Measurements from ENCODE around the gene MIDN.

DNA sequence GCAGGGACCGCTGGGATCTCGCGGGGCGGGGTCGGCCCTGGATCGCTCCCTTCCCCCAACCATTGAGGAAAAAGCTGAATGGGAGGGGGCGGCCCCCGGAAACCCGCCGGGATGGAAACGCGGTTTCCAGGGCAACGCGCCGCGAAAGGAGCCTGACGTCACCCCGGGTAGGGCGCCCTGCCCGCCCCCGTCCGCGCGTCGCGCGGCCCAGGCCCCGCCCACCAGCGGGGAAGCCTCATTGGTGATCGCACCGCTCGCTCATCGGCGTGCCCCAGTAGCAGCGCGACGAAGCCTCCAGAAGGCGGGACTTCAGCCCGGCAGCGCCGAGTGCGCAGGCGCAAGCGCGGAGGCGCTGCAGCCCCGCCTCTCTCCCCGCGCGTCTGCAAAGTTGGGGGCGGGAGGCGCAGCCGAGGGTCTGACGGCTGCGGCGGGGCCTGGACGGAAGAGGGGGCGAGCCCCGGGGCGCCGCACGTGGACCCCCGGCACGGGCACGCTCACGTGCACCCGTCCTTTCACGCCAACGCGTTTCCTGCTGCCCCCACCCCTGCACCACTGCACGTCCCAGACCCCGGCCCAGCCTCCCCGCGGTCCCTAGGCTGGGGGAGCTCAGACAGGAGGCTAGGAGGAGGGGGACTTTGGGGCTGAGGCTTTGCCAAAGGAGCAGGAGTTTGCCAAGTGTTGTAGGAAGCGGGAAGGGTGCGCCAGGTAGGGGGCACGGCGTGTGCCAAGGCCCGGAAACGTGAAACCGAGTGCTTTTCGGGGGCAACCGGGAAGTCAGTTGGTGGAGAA is 12.6 kb downstream of the MIDN start:
- TF ChIP-seq TAF1 (IDR thresholded peaks at IDR 0.05; ENCODE audit: low read depth, low read length) (no peak), POLR2AphosphoS5 (IDR thresholded peaks at IDR 0.05; ENCODE audit: low read depth, low read length) (no peak), POLR2A (IDR thresholded peaks at IDR 0.05; ENCODE audit: low read depth, low read length) (no peak)

Data from GM12891 (cell line).